Stimulated activated CD8-positive, alpha-beta memory T cell treated with anti-CD3 and anti-CD28 coated beads, Interleukin-12 subunit alpha, Interleukin-12 subunit beta, amount 100 ng/mL, for 1 hour (primary cell): ENCODE data around the gene CCDC136.

Source experiments
- DNase-seq: peaks from one replicate; pipeline ENCODE4 v3.0.0-alpha.2; 2020; ENCODE audit warnings: low read depth

Gene CCDC136

GRCh38 chr7:128777156-128778123 lies 14.3 kb upstream of the CCDC136 start:
- DNase-seq: no peak

- no peak for DNase-seq
These were observed 12.8 kb upstream of the CCDC136 start for GRCh38 chr7:128778946-128779345.

DNA sequence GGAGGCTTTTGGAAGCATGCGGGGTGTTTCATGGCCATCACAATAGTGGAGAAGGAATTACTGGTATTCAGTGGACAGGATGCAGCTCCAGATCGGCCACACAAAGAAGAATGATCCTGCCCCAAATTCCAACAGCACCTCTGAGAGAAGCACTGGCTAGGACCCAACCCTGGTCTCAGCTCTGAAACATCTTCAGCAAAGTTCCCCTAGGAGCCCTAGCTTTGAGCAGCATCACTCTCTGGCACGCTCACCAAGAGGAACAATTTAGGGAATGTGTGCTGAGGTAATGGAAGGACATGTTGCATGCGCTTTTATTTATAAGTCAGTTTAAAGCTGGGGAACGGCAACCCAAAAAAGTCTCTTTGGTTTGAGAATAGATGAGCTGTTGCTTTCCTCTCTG lies 10.6 kb upstream of the CCDC136 start:
- no peak for DNase-seq

DNA sequence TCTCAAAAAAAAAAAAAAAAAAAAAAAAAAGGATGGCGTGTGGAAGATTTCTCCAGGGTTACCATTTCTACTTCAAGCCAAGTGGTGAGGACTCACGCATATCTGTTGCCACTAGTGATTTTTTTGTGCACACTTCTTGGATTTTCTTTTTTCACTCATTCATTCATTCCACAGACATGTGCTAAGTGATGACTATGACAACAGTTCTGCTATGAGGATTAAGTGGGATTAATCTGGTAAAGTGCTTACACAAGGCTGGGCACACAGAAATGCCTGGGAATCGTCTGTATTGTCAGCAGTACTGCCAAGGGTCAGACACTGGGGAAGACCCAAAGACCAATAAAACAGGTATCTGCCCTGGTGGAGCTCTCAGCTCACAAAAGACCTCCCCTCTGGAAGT lies 9.9 kb upstream of the CCDC136 start:
- no peak for DNase-seq

GRCh38 chr7:128783143-128783861 lies 8.5 kb upstream of the CCDC136 start:
- DNase-seq: no peak

DNA sequence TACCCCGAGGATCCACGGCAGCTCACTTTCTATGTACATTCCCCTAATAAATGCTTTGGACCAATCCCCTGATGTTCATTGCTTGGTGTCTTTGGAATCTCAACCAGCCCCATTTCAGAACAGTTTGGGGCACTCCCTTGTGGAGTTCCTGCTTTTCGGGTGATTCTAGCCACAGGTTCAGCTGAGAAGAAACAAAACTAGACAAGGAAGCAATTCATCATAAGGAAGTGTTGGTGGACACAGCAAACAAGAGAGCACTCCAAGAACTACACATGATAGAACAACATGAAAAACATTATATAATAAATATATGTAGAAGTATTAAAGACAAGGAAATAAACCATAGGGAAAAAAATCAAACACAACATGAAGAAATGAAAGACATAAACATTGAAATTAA lies 6.0 kb upstream of the CCDC136 start:
- DNase-seq: no peak

- no peak for DNase-seq
These were observed 3.0 kb upstream of the CCDC136 start for GRCh38 chr7:128788446-128789412.

- no peak for DNase-seq
These were observed 1.3 kb upstream of the CCDC136 start for GRCh38 chr7:128790315-128791041.

- no peak for DNase-seq
These were observed 182 bp downstream of the CCDC136 start for GRCh38 chr7:128791972-128792327.

- DNase-seq: no peak
These were observed 858 bp downstream of the CCDC136 start for GRCh38 chr7:128792471-128793180.

DNA sequence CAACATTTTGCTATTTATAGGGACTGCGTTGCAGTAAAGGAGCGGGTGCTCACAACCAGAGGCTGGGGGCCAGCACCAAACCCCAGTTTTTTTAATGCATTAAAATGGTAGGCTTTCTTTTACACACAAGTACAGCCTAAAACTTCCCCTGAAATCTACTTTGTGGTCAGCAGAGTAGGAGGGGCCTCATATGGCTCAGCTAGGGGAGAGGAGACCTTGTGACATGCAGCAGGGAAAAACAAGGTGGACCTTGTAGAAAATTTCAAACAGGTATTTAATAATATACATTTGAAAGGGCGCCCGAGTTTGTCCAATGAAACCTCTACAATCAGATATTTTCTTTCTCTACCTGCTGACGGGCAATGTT lies 1.4 kb downstream of the CCDC136 start:
- no peak for DNase-seq

- DNase-seq: no peak
These were observed 2.3 kb downstream of the CCDC136 start for GRCh38 chr7:128794020-128794419.

DNA sequence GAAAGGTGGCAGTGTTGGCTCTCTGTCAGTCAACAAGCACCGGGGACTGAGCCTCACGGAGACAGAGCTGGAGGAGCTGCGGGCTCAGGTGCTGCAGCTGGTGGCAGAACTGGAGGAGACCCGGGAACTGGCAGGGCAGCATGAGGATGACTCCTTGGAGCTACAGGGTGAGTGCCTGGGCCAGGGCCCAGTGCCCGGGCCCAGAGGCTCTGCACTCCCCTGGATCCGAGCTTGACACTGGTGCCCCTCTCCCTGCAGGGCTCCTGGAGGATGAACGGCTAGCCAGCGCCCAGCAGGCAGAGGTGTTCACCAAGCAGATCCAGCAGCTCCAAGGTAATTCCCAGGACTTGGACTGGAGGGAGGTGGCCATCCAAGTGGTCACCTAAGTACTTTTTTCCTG lies 2.7 kb downstream of the CCDC136 start:
- no peak for DNase-seq

DNA sequence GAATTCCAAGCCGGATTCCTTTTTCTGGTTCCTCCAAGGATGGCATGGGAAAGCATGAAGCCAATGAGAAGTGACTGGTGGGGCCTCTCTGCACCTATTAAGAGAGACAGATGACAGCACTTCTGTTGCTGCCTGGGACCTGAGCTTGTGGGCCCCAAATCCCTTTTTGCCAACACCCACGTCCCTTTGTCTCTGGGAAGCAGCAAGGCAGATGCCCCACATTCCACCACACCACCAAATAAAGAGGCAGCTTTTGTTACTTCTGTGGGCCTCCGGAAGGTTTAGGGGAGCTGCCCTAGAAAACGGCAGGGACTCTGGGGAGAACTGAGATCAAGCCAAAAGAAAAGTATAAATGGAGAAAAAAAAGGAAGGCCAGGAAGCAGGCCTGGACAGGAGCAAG lies 3.4 kb downstream of the CCDC136 start:
- no peak for DNase-seq

- no peak for DNase-seq
These were observed 4.6 kb downstream of the CCDC136 start for GRCh38 chr7:128796327-128796726.

- no peak for DNase-seq
These were observed 7.7 kb downstream of the CCDC136 start for GRCh38 chr7:128799451-128799850.

DNA sequence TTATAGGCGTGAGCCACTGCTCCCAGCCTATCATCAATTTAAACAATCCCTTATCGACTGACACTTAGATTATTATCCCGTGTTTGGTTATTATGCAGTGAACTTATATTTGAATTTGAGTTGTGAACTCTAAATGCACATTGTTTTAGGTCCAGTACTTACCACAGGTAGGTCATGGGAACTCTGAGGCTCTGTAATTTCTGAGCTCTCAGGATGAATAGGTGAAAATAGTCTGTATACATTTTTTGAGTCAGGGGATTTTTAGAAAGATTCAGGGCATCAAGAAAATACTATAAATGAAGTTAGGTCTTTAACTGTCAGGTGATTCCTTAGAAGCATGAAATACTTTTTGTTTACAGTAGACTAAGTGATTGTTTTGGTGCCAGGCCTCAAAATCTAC lies 8.8 kb downstream of the CCDC136 start:
- DNase-seq: no peak

DNA sequence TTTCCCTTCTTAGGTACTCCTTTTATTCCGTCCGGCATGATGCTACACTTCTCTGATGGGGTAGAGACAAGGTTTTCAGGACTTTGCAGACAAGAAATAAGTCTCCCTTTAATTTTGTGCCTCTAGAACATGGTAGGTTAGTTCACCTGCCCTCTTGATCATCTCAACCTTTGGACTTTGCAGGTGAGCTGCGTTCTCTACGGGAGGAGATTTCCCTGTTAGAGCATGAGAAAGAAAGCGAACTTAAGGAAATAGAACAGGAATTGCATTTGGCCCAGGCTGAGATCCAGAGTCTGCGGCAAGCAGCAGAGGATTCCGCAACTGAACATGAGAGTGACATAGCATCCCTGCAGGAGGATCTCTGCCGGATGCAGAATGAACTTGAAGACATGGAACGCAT lies 9.2 kb downstream of the CCDC136 start:
- no peak for DNase-seq

- DNase-seq: no peak
These were observed 10.1 kb downstream of the CCDC136 start for GRCh38 chr7:128801667-128802418.

DNA sequence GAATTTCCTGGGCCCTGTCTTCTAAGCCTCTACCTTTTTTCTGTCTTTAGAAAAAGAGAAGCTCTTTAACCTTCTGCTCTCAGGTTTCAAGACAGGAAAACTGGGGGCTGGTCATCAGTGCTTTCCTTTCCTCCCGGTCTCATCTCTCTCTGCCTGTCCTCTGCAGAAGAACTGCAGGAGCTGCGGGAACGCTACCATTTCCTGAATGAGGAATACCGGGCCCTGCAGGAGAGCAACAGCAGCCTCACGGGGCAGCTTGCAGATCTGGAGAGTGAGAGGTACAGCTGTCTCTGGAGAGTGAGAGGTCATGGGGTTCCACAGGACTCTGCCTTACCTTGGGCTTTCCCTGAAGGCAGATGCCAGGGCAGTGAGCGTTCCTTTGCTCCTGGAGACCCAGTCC lies 12.7 kb downstream of the CCDC136 start:
- DNase-seq: no peak
